Activated CD4-positive, alpha-beta T cell treated with anti-CD3 and anti-CD28 coated beads, Interleukin-2, amount 50 U/mL, for 16 hours (primary cell): Measurements from ENCODE around the gene ZBED1.
"Not testable (repeated sequence)": the region's sequence is repeated elsewhere in the genome, so short reads cannot be mapped to it uniquely, and the experiment has no call there.

Source experiments
- DNase-seq: peaks from one replicate; pipeline ENCODE4 v3.0.0-alpha.2; 2020

The ZBED1 gene

GRCh38 chrX:2471641-2472040, 29.1 kb downstream of the ZBED1 start:
- DNase-seq = no peak

- not testable (repeated sequence) for DNase-seq
These were observed 29.6 kb downstream of the ZBED1 start for GRCh38 chrX:2471126-2471525.

GRCh38 chrX:2469852-2470251, 30.9 kb downstream of the ZBED1 start:
- DNase-seq = not testable (repeated sequence)

- no peak for DNase-seq
These were observed 31.5 kb downstream of the ZBED1 start for GRCh38 chrX:2469196-2469685.

GRCh38 chrX:2468261-2469195, 32.2 kb downstream of the ZBED1 start:
- no peak for DNase-seq

GRCh38 chrX:2466876-2467656, 33.7 kb downstream of the ZBED1 start:
- no peak for DNase-seq

GRCh38 chrX:2464677-2465166, 36.1 kb downstream of the ZBED1 start:
- no peak for DNase-seq

- DNase-seq = no peak
These were observed 36.7 kb downstream of the ZBED1 start for GRCh38 chrX:2463973-2464676.

GRCh38 chrX:2463481-2463880, 37.3 kb downstream of the ZBED1 start:
- DNase-seq = not testable (repeated sequence)

- DNase-seq = no peak
These were observed 38.0 kb downstream of the ZBED1 start for GRCh38 chrX:2462780-2463179.

GRCh38 chrX:2462074-2462473, 38.7 kb downstream of the ZBED1 start:
- DNase-seq = no peak

- no peak for DNase-seq
These were observed 39.1 kb downstream of the ZBED1 start for GRCh38 chrX:2461711-2462016.

- not testable (repeated sequence) for DNase-seq
These were observed 39.7 kb downstream of the ZBED1 start for GRCh38 chrX:2460821-2461710.

- DNase-seq = not testable (repeated sequence)
These were observed 40.7 kb downstream of the ZBED1 start for GRCh38 chrX:2460048-2460447.

- no peak for DNase-seq
These were observed 42.5 kb downstream of the ZBED1 start for GRCh38 chrX:2458309-2458708.

GRCh38 chrX:2457289-2458133, 43.3 kb downstream of the ZBED1 start:
- no peak for DNase-seq

GRCh38 chrX:2456091-2456490, 44.7 kb downstream of the ZBED1 start:
- DNase-seq = not testable (repeated sequence)

- DNase-seq = not testable (repeated sequence)
These were observed 46.2 kb downstream of the ZBED1 start for GRCh38 chrX:2454620-2455019.

GRCh38 chrX:2452799-2453198, 48.0 kb downstream of the ZBED1 start:
- DNase-seq = no peak

- no peak for DNase-seq
These were observed 48.4 kb downstream of the ZBED1 start for GRCh38 chrX:2452317-2452784.
